GM23338 (cell line): Measurements from ENCODE around the gene TTLL5. TPM values are rescaled to one million over a fixed set of nuclear protein-coding genes. Genes with fewer than 3 reads are reported as not detected.

Experiments used
- ATAC-seq: fragments of 200-7000 bp; cut with Tn5 transposase; 3 replicates; pipeline ENCODE4 v1.9.1; 2020
- DNase-seq: peaks from one replicate; pipeline ENCODE4 v3.0.0-alpha.2; 2015; ENCODE audit warnings: low spot score
- H2AFZ ChIP-seq: fragments of 200-600 bp; sonication (generic); 2 replicates; pipeline ENCODE4 v1.8.0; 2016; ENCODE audit warnings: antibody characterized with exemption, mild to moderate bottlenecking, moderate library complexity
- H3F3A ChIP-seq: fragments of 200-600 bp; sonication (generic); replicated peaks from 2 replicates; pipeline ENCODE4 v1.8.0; 2017; ENCODE audit warnings: antibody characterized with exemption, mixed run types, low read depth
- H3K27ac ChIP-seq: fragments of 200-600 bp; sonication (generic); 2 replicates; pipeline ENCODE4 v1.6.1; 2016; ENCODE audit warnings: low read depth
- H3K27me3 ChIP-seq: fragments of 200-600 bp; sonication (generic); 2 replicates; pipeline ENCODE4 v1.8.0; 2016; ENCODE audit warnings: mild to moderate bottlenecking, mixed run types, moderate library complexity; ENCODE audit not compliant: insufficient read depth
- H3K36me3 ChIP-seq: fragments of 200-600 bp; sonication (generic); 2 replicates; pipeline ENCODE4 v1.8.0; 2016; ENCODE audit warnings: mild to moderate bottlenecking; ENCODE audit not compliant: insufficient read depth
- H3K4me1 ChIP-seq: fragments of 200-600 bp; sonication (generic); 2 replicates; pipeline ENCODE4 v1.8.0; 2016; ENCODE audit warnings: mild to moderate bottlenecking, moderate library complexity; ENCODE audit not compliant: insufficient read depth
- H3K4me2 ChIP-seq: fragments of 200-600 bp; sonication (generic); 2 replicates; pipeline ENCODE4 v1.7.1; 2017; ENCODE audit warnings: mixed run types
- H3K4me3 ChIP-seq: fragments of 200-600 bp; sonication (generic); 2 replicates; pipeline ENCODE4 v1.6.1; 2016; ENCODE audit warnings: mixed run types
- H3K79me2 ChIP-seq: fragments of 200-600 bp; sonication (generic); replicated peaks from 2 replicates; pipeline ENCODE4 v1.8.0; 2017; ENCODE audit warnings: mild to moderate bottlenecking; ENCODE audit not compliant: insufficient read depth
- H3K9me2 ChIP-seq: fragments of 200-600 bp; sonication (generic); 2 replicates; pipeline ENCODE4 v1.8.0; 2017; ENCODE audit not compliant: insufficient read depth
- H4K20me1 ChIP-seq: fragments of 200-600 bp; sonication (generic); replicated peaks from 2 replicates; pipeline ENCODE4 v1.8.0; 2017; ENCODE audit warnings: mild to moderate bottlenecking; ENCODE audit not compliant: insufficient read depth
- H3K27ac Mint-ChIP-seq: 2 replicates; pipeline ENCODE4 v1.8.0; 2020; ENCODE audit warnings: inconsistent platforms, mild to moderate bottlenecking, moderate library complexity, mixed read lengths
- H3K27me3 Mint-ChIP-seq: 3 replicates; pipeline ENCODE4 v1.8.0; 2022; ENCODE audit warnings: low read depth, mild to moderate bottlenecking, moderate library complexity, mixed read lengths, inconsistent platforms; ENCODE audit not compliant: insufficient read depth, poor library complexity
- H3K36me3 Mint-ChIP-seq: 3 replicates; pipeline ENCODE4 v1.8.0; 2021; ENCODE audit warnings: low read depth, mild to moderate bottlenecking, inconsistent platforms, moderate library complexity, mixed read lengths
- H3K4me1 Mint-ChIP-seq: 3 replicates; pipeline ENCODE4 v1.8.0; 2020; ENCODE audit warnings: mild to moderate bottlenecking, inconsistent platforms, mixed read lengths
- H3K4me3 Mint-ChIP-seq: 3 replicates; pipeline ENCODE4 v1.8.0; 2021; ENCODE audit warnings: moderate library complexity, mild to moderate bottlenecking, inconsistent platforms, mixed read lengths
- H3K9me3 Mint-ChIP-seq: 3 replicates; pipeline ENCODE4 v1.8.0; 2020; ENCODE audit warnings: moderate library complexity, mild to moderate bottlenecking, inconsistent platforms, mixed read lengths
- EZH2 ChIP-seq: fragments of 200-600 bp; sonication (generic); IDR thresholded peaks from one replicate; pipeline ENCODE4 v1.8.0; 2017; ENCODE audit warnings: antibody characterized with exemption, mild to moderate bottlenecking, low read depth; ENCODE audit not compliant: unreplicated experiment
- EZH2phosphoT487 ChIP-seq: fragments of 200-600 bp; sonication (generic); IDR thresholded peaks from one replicate; pipeline ENCODE4 v1.8.1; 2018; ENCODE audit warnings: antibody characterized with exemption; ENCODE audit not compliant: unreplicated experiment
- NANOG ChIP-seq: IDR thresholded peaks from 2 replicates; pipeline ENCODE4 v1.6.1; 2016; ENCODE audit warnings: antibody characterized with exemption, borderline replicate concordance
- ZNF114 ChIP-seq: fragments of 250-450 bp; sonication (Bioruptor Pico); IDR thresholded peaks from 2 replicates; pipeline ENCODE4 v1.5.0; 2020; ENCODE audit warnings: mild to moderate bottlenecking, moderate library complexity
- polyA plus RNA-seq: library from polyadenylated mRNA; unstranded; fragments of >200 nt; fragmentation: Nextera tagmentation; extraction: Ambion mirVana; gene quantifications from 2 replicates; pipeline ENCODE4 v1.2.1, GENCODE V29; 2016
- total RNA-seq: library from RNA; depleted of rRNA; stranded (reverse); fragments of >200 nt; shearing (Covaris generic); gene quantifications from 2 replicates; pipeline ENCODE4 v1.2.3, GENCODE V29; 2014
- TF ChIP-seq, protein P1 (sequence below), 2 experiments: fragments of 200-600 bp in 1 of 2; sonication (generic) in 1 of 2; conservative IDR thresholded peaks; 2 replicates each; pipeline versions ENCODE4 v1.5.1 to v1.6.1; 2016 to 2017; ENCODE audit warnings: antibody characterized with exemption in 2 of 2, low read depth in 2 of 2, mild to moderate bottlenecking in 2 of 2, moderate library complexity in 1 of 2
- TF ChIP-seq, protein P2 (sequence below): fragments of 250-450 bp; sonication (Bioruptor Pico); IDR thresholded peaks from 2 replicates; pipeline ENCODE4 v1.5.0; 2020; ENCODE audit warnings: mild to moderate bottlenecking, moderate library complexity

The TTLL5 gene
- total and polyA plus RNA-seq, 2 experiments from 2014 or later: 33.5 to 35.4 TPM

DNA sequence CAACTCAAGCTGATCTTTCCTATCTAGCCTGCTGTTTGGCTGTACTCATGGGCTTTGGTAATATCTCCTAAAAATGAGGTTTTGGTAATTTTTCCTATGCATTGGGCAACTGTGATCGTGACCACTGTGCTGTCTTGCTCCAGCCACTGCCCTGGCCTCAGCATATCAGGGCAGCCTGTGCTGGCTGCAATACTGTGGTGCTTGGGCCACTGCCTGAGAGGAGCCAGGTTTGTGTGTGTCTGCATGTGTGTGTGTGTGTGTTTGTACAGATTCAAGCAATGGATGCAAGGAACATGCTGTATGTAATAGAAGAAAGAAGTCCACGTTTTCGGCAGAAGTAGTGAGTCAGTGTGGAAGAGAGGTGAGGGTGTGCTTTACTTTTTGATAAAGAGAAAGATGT, 13.4 kb upstream of the TTLL5 start:
- DNase-seq (no peak), ATAC-seq (no peak)
- no peaks in the 10 kb centered on the region for H3K27me3 ChIP-seq
- Mint-ChIP-seq H3K27ac (no peak overlapping the region), H3K36me3 (peaks cover 36% of the 10 kb centered on the region), H3K4me1 (no peaks in the 10 kb centered on the region), H3K27me3 (peaks cover 2% of the 10 kb centered on the region), H3K4me3 (no peak overlapping the region), H3K9me3 (no peaks in the 10 kb centered on the region; the same call in 1 of the 3 replicates)
- H3K4me3 ChIP-seq: no peak overlapping the region
- H3F3A ChIP-seq: no peaks in the 10 kb centered on the region
- TF ChIP-seq EZH2 (no peak), ZNF114 (CRISPR knock-in tag) (no peak)
- H3K4me1 ChIP-seq: no peaks in the 10 kb centered on the region
- H4K20me1 ChIP-seq: 0 out of 2 replicates have a peak, but pooled peaks cover 4% of the 10 kb centered on the region
- H3K36me3 ChIP-seq: peaks cover 26% of the 10 kb centered on the region
- no peaks in the 10 kb centered on the region for H3K9me2 ChIP-seq
- H2AFZ ChIP-seq: no peak overlapping the region
- H3K4me2 ChIP-seq: no peak overlapping the region
- no peaks in the 10 kb centered on the region for H3K79me2 ChIP-seq
- H3K27ac ChIP-seq: no peak overlapping the region

DNA sequence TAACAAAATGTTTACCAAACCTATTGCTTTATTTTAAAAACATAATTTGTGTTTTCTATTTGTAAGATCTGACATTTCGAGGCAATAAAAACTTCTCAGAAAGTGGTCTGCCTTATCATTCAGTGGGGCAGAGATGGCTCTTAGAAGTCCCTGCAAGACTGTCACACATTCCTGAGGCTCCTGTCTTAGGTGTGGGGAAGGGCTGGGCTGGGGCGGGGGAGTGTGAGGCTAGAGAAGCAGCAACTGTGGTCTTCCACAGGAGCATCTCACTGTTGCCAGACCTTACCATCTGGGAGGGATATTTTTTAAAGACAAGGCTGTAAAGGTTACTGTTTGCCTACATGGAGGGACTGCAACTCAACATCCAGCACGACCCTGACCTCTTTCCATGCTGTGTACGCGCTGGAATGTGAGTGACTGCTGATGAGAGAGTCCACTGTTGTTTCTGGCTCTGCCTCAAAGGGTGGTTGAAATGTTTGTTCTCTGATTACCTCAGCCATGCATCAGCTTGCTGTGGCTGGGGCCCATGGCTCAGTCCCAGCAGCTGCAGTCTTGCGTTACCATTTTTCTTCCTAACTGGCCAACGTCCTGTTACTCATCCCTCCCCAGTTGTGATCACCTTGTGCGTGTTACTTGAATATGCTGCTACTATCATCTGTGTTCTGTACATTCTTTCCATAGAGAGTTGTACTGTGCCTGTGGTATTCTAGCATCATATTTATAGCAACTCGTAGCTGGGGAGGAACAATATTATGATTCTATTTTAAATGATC, 12.8 kb upstream of the TTLL5 start:
- no peak overlapping the region for H3K4me3 ChIP-seq
- H3K79me2 ChIP-seq: no peaks in the 10 kb centered on the region
- DNase-seq (no peak), ATAC-seq (no peak)
- H3K9me2 ChIP-seq: no peaks in the 10 kb centered on the region
- H3K4me1 ChIP-seq: no peaks in the 10 kb centered on the region
- no peaks in the 10 kb centered on the region for H3F3A ChIP-seq
- H3K27me3 ChIP-seq: no peaks in the 10 kb centered on the region
- no peak overlapping the region for H3K4me3 Mint-ChIP-seq
- H3K36me3 Mint-ChIP-seq: peaks cover 42% of the 10 kb centered on the region
- H3K27ac Mint-ChIP-seq: no peak overlapping the region
- no peaks in the 10 kb centered on the region for H3K4me1 Mint-ChIP-seq
- 0 out of 2 replicates have a peak, but pooled peaks cover 4% of the 10 kb centered on the region for H4K20me1 ChIP-seq
- TF ChIP-seq EZH2phosphoT487: no peak
- TF ChIP-seq, protein P1, sequence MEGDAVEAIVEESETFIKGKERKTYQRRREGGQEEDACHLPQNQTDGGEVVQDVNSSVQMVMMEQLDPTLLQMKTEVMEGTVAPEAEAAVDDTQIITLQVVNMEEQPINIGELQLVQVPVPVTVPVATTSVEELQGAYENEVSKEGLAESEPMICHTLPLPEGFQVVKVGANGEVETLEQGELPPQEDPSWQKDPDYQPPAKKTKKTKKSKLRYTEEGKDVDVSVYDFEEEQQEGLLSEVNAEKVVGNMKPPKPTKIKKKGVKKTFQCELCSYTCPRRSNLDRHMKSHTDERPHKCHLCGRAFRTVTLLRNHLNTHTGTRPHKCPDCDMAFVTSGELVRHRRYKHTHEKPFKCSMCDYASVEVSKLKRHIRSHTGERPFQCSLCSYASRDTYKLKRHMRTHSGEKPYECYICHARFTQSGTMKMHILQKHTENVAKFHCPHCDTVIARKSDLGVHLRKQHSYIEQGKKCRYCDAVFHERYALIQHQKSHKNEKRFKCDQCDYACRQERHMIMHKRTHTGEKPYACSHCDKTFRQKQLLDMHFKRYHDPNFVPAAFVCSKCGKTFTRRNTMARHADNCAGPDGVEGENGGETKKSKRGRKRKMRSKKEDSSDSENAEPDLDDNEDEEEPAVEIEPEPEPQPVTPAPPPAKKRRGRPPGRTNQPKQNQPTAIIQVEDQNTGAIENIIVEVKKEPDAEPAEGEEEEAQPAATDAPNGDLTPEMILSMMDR (conservative IDR thresholded peaks at IDR 0.05; ENCODE audit: low read depth in 2 of 2): no peak
- no peak for TF ChIP-seq ZNF114 (CRISPR knock-in tag)
- no peak for TF ChIP-seq EZH2
- TF ChIP-seq NANOG: no peak
- H3K9me3 Mint-ChIP-seq: no peaks in the 10 kb centered on the region; the same call in 1 of the 3 replicates
- peaks cover 31% of the 10 kb centered on the region for H3K36me3 ChIP-seq
- H3K4me2 ChIP-seq: no peak overlapping the region
- H2AFZ ChIP-seq: no peak overlapping the region
- H3K27ac ChIP-seq: no peak overlapping the region
- H3K27me3 Mint-ChIP-seq: peaks cover 2% of the 10 kb centered on the region

DNA sequence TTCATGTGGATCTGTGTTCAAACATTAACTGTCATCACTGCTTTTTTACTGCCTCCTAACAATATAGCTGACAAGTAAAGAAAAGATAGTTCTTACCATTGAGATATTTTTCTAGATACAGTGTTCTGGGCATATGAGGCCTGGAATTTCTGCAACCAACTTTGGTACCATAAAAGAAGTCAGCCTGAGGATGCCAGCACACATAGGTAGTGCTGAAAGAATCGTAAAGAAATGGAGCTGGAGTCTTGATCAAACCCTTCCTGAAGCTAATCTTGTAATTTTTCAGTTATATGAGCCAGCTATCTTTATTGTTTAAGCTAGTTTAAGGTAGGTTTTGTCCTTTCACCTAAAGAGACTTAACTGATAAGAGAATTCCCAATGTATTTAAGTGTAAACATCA, 11.7 kb upstream of the TTLL5 start:
- no peaks in the 10 kb centered on the region for H3K27me3 ChIP-seq
- DNase-seq (no peak), ATAC-seq (no peak)
- H3K4me1 ChIP-seq: no peaks in the 10 kb centered on the region
- no peaks in the 10 kb centered on the region for H3F3A ChIP-seq
- no peak overlapping the region for H3K4me3 Mint-ChIP-seq
- H3K36me3 Mint-ChIP-seq: peaks cover 51% of the 10 kb centered on the region
- H3K4me1 Mint-ChIP-seq: 0 out of 3 replicates have a peak, but pooled peaks cover 2% of the 10 kb centered on the region
- no peak overlapping the region for H3K4me2 ChIP-seq
- peaks cover 36% of the 10 kb centered on the region for H3K36me3 ChIP-seq
- H4K20me1 ChIP-seq: peaks cover 4% of the 10 kb centered on the region; the same call in 1 of the 2 replicates
- no peak overlapping the region for H2AFZ ChIP-seq
- no peaks in the 10 kb centered on the region; the same call in 1 of the 3 replicates for H3K9me3 Mint-ChIP-seq
- no peak overlapping the region for H3K27ac ChIP-seq
- peaks cover 2% of the 10 kb centered on the region for H3K27me3 Mint-ChIP-seq
- no peak overlapping the region for H3K27ac Mint-ChIP-seq
- no peak overlapping the region for H3K4me3 ChIP-seq
- no peaks in the 10 kb centered on the region for H3K79me2 ChIP-seq
- H3K9me2 ChIP-seq: no peaks in the 10 kb centered on the region
- TF ChIP-seq, protein P2, sequence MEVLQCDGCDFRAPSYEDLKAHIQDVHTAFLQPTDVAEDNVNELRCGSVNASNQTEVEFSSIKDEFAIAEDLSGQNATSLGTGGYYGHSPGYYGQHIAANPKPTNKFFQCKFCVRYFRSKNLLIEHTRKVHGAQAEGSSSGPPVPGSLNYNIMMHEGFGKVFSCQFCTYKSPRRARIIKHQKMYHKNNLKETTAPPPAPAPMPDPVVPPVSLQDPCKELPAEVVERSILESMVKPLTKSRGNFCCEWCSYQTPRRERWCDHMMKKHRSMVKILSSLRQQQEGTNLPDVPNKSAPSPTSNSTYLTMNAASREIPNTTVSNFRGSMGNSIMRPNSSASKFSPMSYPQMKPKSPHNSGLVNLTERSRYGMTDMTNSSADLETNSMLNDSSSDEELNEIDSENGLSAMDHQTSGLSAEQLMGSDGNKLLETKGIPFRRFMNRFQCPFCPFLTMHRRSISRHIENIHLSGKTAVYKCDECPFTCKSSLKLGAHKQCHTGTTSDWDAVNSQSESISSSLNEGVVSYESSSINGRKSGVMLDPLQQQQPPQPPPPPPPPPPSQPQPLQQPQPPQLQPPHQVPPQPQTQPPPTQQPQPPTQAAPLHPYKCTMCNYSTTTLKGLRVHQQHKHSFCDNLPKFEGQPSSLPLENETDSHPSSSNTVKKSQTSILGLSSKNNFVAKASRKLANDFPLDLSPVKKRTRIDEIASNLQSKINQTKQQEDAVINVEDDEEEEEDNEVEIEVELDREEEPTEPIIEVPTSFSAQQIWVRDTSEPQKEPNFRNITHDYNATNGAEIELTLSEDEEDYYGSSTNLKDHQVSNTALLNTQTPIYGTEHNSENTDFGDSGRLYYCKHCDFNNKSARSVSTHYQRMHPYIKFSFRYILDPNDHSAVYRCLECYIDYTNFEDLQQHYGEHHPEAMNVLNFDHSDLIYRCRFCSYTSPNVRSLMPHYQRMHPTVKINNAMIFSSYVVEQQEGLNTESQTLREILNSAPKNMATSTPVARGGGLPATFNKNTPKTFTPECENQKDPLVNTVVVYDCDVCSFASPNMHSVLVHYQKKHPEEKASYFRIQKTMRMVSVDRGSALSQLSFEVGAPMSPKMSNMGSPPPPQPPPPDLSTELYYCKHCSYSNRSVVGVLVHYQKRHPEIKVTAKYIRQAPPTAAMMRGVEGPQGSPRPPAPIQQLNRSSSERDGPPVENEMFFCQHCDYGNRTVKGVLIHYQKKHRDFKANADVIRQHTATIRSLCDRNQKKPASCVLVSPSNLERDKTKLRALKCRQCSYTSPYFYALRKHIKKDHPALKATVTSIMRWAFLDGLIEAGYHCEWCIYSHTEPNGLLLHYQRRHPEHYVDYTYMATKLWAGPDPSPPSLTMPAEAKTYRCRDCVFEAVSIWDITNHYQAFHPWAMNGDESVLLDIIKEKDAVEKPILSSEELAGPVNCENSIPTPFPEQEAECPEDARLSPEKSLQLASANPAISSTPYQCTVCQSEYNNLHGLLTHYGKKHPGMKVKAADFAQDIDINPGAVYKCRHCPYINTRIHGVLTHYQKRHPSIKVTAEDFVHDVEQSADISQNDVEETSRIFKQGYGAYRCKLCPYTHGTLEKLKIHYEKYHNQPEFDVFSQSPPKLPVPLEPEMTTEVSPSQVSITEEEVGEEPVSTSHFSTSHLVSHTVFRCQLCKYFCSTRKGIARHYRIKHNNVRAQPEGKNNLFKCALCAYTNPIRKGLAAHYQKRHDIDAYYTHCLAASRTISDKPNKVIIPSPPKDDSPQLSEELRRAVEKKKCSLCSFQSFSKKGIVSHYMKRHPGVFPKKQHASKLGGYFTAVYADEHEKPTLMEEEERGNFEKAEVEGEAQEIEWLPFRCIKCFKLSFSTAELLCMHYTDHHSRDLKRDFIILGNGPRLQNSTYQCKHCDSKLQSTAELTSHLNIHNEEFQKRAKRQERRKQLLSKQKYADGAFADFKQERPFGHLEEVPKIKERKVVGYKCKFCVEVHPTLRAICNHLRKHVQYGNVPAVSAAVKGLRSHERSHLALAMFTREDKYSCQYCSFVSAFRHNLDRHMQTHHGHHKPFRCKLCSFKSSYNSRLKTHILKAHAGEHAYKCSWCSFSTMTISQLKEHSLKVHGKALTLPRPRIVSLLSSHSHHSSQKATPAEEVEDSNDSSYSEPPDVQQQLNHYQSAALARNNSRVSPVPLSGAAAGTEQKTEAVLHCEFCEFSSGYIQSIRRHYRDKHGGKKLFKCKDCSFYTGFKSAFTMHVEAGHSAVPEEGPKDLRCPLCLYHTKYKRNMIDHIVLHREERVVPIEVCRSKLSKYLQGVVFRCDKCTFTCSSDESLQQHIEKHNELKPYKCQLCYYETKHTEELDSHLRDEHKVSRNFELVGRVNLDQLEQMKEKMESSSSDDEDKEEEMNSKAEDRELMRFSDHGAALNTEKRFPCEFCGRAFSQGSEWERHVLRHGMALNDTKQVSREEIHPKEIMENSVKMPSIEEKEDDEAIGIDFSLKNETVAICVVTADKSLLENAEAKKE (CRISPR knock-in tag): no peak
- no peak for TF ChIP-seq EZH2phosphoT487
